ENCODE measurements around the gene NUB1.

The NUB1 gene

GRCh38 chr7:151373599-151373998 lies 32.0 kb downstream of the NUB1 start:
- Mint-ChIP-seq H3K36me3 (ENCODE audit: low read depth) (peaks cover 63% of the 10 kb centered on the region), H3K4me1 (peaks cover 24% of the 10 kb centered on the region), H3K9me3 (no peaks in the 10 kb centered on the region), H3K27ac (no peak overlapping the region), H3K27me3 (ENCODE audit: low read depth, poor library complexity) (peaks cover under 1% of the 10 kb centered on the region), H3K4me3 (no peak overlapping the region)
- TF ChIP-seq CTCF (IDR thresholded peaks at IDR 0.05) = no peak
- DNase-seq = no peak

GRCh38 chr7:151374139-151374538 lies 32.5 kb downstream of the NUB1 start:
- no peak for TF ChIP-seq CTCF (IDR thresholded peaks at IDR 0.05)
- DNase-seq = no peak
- no peaks in the 10 kb centered on the region for H3K9me3 Mint-ChIP-seq
- no peak overlapping the region for H3K4me3 Mint-ChIP-seq
- H3K36me3 Mint-ChIP-seq (ENCODE audit: low read depth) = peaks cover 64% of the 10 kb centered on the region
- peaks cover 23% of the 10 kb centered on the region for H3K4me1 Mint-ChIP-seq
- H3K27me3 Mint-ChIP-seq (ENCODE audit: low read depth, poor library complexity) = peaks cover 4% of the 10 kb centered on the region
- H3K27ac Mint-ChIP-seq = no peak overlapping the region

- peaks cover 64% of the 10 kb centered on the region for H3K36me3 Mint-ChIP-seq (ENCODE audit: low read depth)
- H3K27me3 Mint-ChIP-seq (ENCODE audit: low read depth, poor library complexity) = peaks cover 8% of the 10 kb centered on the region
- H3K4me3 Mint-ChIP-seq = no peak overlapping the region
- H3K9me3 Mint-ChIP-seq = no peaks in the 10 kb centered on the region
- no peak for DNase-seq
- H3K4me1 Mint-ChIP-seq = peaks cover 23% of the 10 kb centered on the region
- no peak for TF ChIP-seq CTCF (IDR thresholded peaks at IDR 0.05)
- H3K27ac Mint-ChIP-seq = no peak overlapping the region
Observed at GRCh38 chr7:151374726-151375125, 33.1 kb downstream of the NUB1 start.

- Mint-ChIP-seq H3K27me3 (ENCODE audit: low read depth, poor library complexity) (peaks cover 9% of the 10 kb centered on the region), H3K27ac (peak overlapping the region; percentile 89), H3K4me1 (peaks cover 21% of the 10 kb centered on the region), H3K4me3 (no peak overlapping the region), H3K36me3 (ENCODE audit: low read depth) (peaks cover 62% of the 10 kb centered on the region), H3K9me3 (no peaks in the 10 kb centered on the region)
- TF ChIP-seq CTCF (IDR thresholded peaks at IDR 0.05) = no peak
- DNase-seq = no peak
Observed at GRCh38 chr7:151375530-151376217, 34.1 kb downstream of the NUB1 start.

GRCh38 chr7:151376218-151376902 lies 34.7 kb downstream of the NUB1 start:
- TF ChIP-seq CTCF (IDR thresholded peaks at IDR 0.05) = no peak
- no peak overlapping the region for H3K4me3 Mint-ChIP-seq
- H3K27ac Mint-ChIP-seq = no peak overlapping the region
- peaks cover 56% of the 10 kb centered on the region for H3K36me3 Mint-ChIP-seq (ENCODE audit: low read depth)
- H3K27me3 Mint-ChIP-seq (ENCODE audit: low read depth, poor library complexity) = peaks cover 12% of the 10 kb centered on the region
- peaks cover 19% of the 10 kb centered on the region for H3K4me1 Mint-ChIP-seq
- DNase-seq = no peak
- H3K9me3 Mint-ChIP-seq = no peaks in the 10 kb centered on the region

- DNase-seq = no peak
- no peaks in the 10 kb centered on the region for H3K9me3 Mint-ChIP-seq
- H3K36me3 Mint-ChIP-seq (ENCODE audit: low read depth) = peaks cover 53% of the 10 kb centered on the region
- H3K27me3 Mint-ChIP-seq (ENCODE audit: low read depth, poor library complexity) = peaks cover 19% of the 10 kb centered on the region
- peaks cover 19% of the 10 kb centered on the region for H3K4me1 Mint-ChIP-seq
- H3K4me3 Mint-ChIP-seq = no peak overlapping the region
- no peak for TF ChIP-seq CTCF (IDR thresholded peaks at IDR 0.05)
- H3K27ac Mint-ChIP-seq = no peak overlapping the region
Observed at GRCh38 chr7:151377406-151377805, 35.8 kb downstream of the NUB1 start.
